H1 (cell line): Measurements from ENCODE around the gene PAPOLG. TPM values are rescaled to one million over a fixed set of nuclear protein-coding genes. Genes with fewer than 3 reads are reported as not detected.

Experiments
- EGR1 ChIP-seq: IDR thresholded peaks from 2 replicates; pipeline ENCODE4 v1.6.1; 2011; ENCODE audit warnings: low read depth, low read length, borderline replicate concordance
- JUN ChIP-seq: IDR thresholded peaks from 2 replicates; pipeline ENCODE4 v1.6.1; 2011; ENCODE audit warnings: low read depth, mild to moderate bottlenecking, improper control_type of control experiment, low read length
- polyA plus RNA-seq, 7 experiments: library from polyadenylated mRNA; depleted of rRNA in 3 of 7; stranded (reverse) in 5 of 7; unstranded in 2 of 7; fragments of >200 nt in 5 of 7; fragments of 200-250 nt in 2 of 7; gene quantifications; 1 replicate in 5 of 7; 2 replicates in 1 of 7; 4 replicates in 1 of 7; pipeline versions ENCODE4 v1.2.1 to v1.2.3, GENCODE V29; 2011 to 2013; ENCODE audit warnings: missing spikeins in 2 of 7, mixed read lengths in 2 of 7
- total RNA-seq: library from RNA; stranded (reverse); fragmentation: NEBNext Ultra II Directional; extraction: Animal tissue kit (Norgen Biotek cat#: 25700); gene quantifications from 2 replicates; pipeline ENCODE4 v1.2.1, GENCODE V29; 2021

The PAPOLG gene
- total and polyA plus RNA-seq, 2 of the 8 experiments (the other 6 are each of a cell fraction or from before 2014, with no cell fraction given) = 6.5 to 21.5 TPM

GRCh38 chr2:60710707-60711106, 45.4 kb upstream of the PAPOLG start (continued):
- TF ChIP-seq JUN = no peak
- TF ChIP-seq EGR1 = no peak
